HCT116 (cell line): ENCODE data around the gene C4orf46. TPM values are rescaled to one million over a fixed set of nuclear protein-coding genes. Genes with fewer than 3 reads are reported as not detected.

Experiments used
- ATAC-seq: fragments of 200-7000 bp; cut with Tn5 transposase; 2 replicates; pipeline ENCODE4 v1.9.1; 2020; ENCODE audit warnings: mild to moderate bottlenecking, moderate library complexity
- BruUV-seq: library from RNA; stranded (reverse); fragments of 400-500 nt; replicated peaks from 2 replicates; lab custom pipeline; 2021; lab: Mats Ljungman, UMichigan
- CTCF ChIA-PET: fragments of 300-600 bp; sonication (Branson Sonifier 250); formaldehyde crosslinking; loops from one replicate; lab custom pipeline; 2021; ENCODE audit warnings: antibody characterized with exemption; lab: Charles Lee
- POLR2A ChIA-PET: fragments of 300-600, 350-600 bp; sonication (Branson Sonifier 250); formaldehyde crosslinking; loops from one replicate; lab custom pipeline; 2021; ENCODE audit warnings: antibody characterized with exemption; lab: Charles Lee
- RAD21 ChIA-PET, 2 experiments: fragments of 300-600 bp; sonication (Branson Sonifier 250); formaldehyde crosslinking; loops; one replicate each; lab custom pipeline; 2023; ENCODE audit warnings: low total read pairs in 2 of 2; ENCODE audit not compliant: uncharacterized antibody in 2 of 2, unreplicated experiment in 2 of 2, low non-redundant PET in 1 of 2; lab: Charles Lee
- DNase-seq: peaks from one replicate; pipeline ENCODE4 v3.0.0-alpha.2; 2010; ENCODE audit warnings: low read depth, low spot score
- H2AFZ ChIP-seq: fragments of 200-600 bp; shearing (Covaris generic), sonication (generic); 2 replicates; pipeline ENCODE4 v1.6.1; 2017; ENCODE audit warnings: low read depth, mixed run types, mixed read lengths, antibody characterized with exemption, low read length; ENCODE audit not compliant: poor library complexity, severe bottlenecking
- H3K27ac ChIP-seq: 2 replicates; pipeline ENCODE4 v1.5.1; 2012; ENCODE audit warnings: low read depth, low read length
- H3K27me3 ChIP-seq: fragments of 200-600 bp; sonication (generic); 2 replicates; pipeline ENCODE4 v1.6.1; 2016; ENCODE audit warnings: mixed run types, low read length, mixed read lengths; ENCODE audit not compliant: insufficient read depth
- H3K36me3 ChIP-seq, 2 experiments: fragments of 200-500 bp in 1 of 2; fragments of 200-600 bp in 1 of 2; sonication (Bioruptor generic) in 1 of 2; sonication (generic) in 1 of 2; 2 replicates each; pipeline versions ENCODE4 v1.5.1 to v1.6.1; 2014 to 2016; ENCODE audit warnings: low read length in 2 of 2, inconsistent platforms in 1 of 2, mixed read lengths in 1 of 2, mixed run types in 1 of 2; ENCODE audit not compliant: insufficient read depth in 2 of 2, control insufficient read depth in 1 of 2
- H3K4me1 ChIP-seq, 2 experiments: fragments of 200-600 bp in 1 of 2; sonication (generic) in 1 of 2; 2 replicates each; pipeline versions ENCODE4 v1.5.1 to v1.6.1; 2012 to 2017; ENCODE audit warnings: low read length in 2 of 2, inconsistent platforms in 1 of 2, mild to moderate bottlenecking in 1 of 2, mixed read lengths in 1 of 2, mixed run types in 1 of 2, moderate library complexity in 1 of 2; ENCODE audit not compliant: insufficient read depth in 2 of 2, control insufficient read depth in 1 of 2
- H3K4me2 ChIP-seq: fragments of 200-600 bp; sonication (generic); 2 replicates; pipeline ENCODE4 v1.6.1; 2017; ENCODE audit warnings: mixed run types, low read length, mixed read lengths
- H3K4me3 ChIP-seq, 2 experiments: fragments of 200-600 bp in 1 of 2; sonication (generic) in 1 of 2; replicated peaks in 1 of 2; 2 replicates each; pipeline ENCODE4 v1.5.1; 2011 to 2016; ENCODE audit warnings: low read length in 2 of 2, control low read depth in 1 of 2, low read depth in 1 of 2, mild to moderate bottlenecking in 1 of 2, mixed read lengths in 1 of 2, mixed run types in 1 of 2
- H3K79me2 ChIP-seq: fragments of 200-600 bp; sonication (generic); 2 replicates; pipeline ENCODE4 v1.6.1; 2017; ENCODE audit warnings: mild to moderate bottlenecking, mixed run types, low read length, moderate library complexity, mixed read lengths; ENCODE audit not compliant: insufficient read depth
- H3K9ac ChIP-seq: fragments of 200-600 bp; sonication (generic); 2 replicates; pipeline ENCODE4 v1.6.1; 2016; ENCODE audit warnings: low read length, mixed read lengths
- H3K9me2 ChIP-seq: fragments of 200-600 bp; sonication (generic), shearing (Covaris generic); 2 replicates; pipeline ENCODE4 v1.6.1; 2017; ENCODE audit warnings: mixed run types, mild to moderate bottlenecking, moderate library complexity; ENCODE audit not compliant: insufficient read depth
- H3K9me3 ChIP-seq, 2 experiments: fragments of 200-500 bp in 1 of 2; fragments of 200-600 bp in 1 of 2; sonication (Bioruptor generic) in 1 of 2; sonication (generic) in 1 of 2; 2 replicates each; pipeline ENCODE4 v1.6.1; 2014 to 2017; ENCODE audit warnings: low read length in 2 of 2, mixed read lengths in 2 of 2, inconsistent platforms in 1 of 2, low read depth in 1 of 2, mild to moderate bottlenecking in 1 of 2, mixed run types in 1 of 2, moderate library complexity in 1 of 2; ENCODE audit not compliant: control insufficient read depth in 1 of 2, insufficient read depth in 1 of 2
- H4K20me1 ChIP-seq: fragments of 200-600 bp; sonication (generic), shearing (Covaris generic); 2 replicates; pipeline ENCODE4 v1.6.1; 2017; ENCODE audit warnings: mixed run types, mild to moderate bottlenecking, moderate library complexity; ENCODE audit not compliant: insufficient read depth
- CBX3 ChIP-seq: IDR thresholded peaks from 2 replicates; pipeline ENCODE4 v1.6.1; 2012; ENCODE audit warnings: low read depth
- CEBPB ChIP-seq: IDR thresholded peaks from 2 replicates; pipeline ENCODE4 v1.6.1; 2012; ENCODE audit warnings: low read depth
- EGR1 ChIP-seq: IDR thresholded peaks from 2 replicates; pipeline ENCODE4 v1.6.1; 2012; ENCODE audit warnings: low read depth
- ELF1 ChIP-seq: IDR thresholded peaks from 2 replicates; pipeline ENCODE4 v1.6.1; 2012; ENCODE audit warnings: low read depth, borderline replicate concordance
- EZH2phosphoT487 ChIP-seq: fragments of 200-600 bp; IDR thresholded peaks from 2 replicates; pipeline ENCODE4 v1.6.1; 2018; ENCODE audit warnings: antibody characterized with exemption, borderline replicate concordance
- FOSL1 ChIP-seq: IDR thresholded peaks from 2 replicates; pipeline ENCODE4 v1.6.1; 2012; ENCODE audit warnings: low read depth
- JUND ChIP-seq: IDR thresholded peaks from 2 replicates; pipeline ENCODE4 v1.6.1; 2012
- POLR2A ChIP-seq: IDR thresholded peaks from 2 replicates; pipeline ENCODE4 v1.7.0; 2011; ENCODE audit warnings: borderline replicate concordance; ENCODE audit not compliant: insufficient read depth, insufficient read length; ENCODE audit errors: extremely low read depth
- POLR2AphosphoS5 ChIP-seq: IDR thresholded peaks from 2 replicates; pipeline ENCODE4 v1.6.1; 2011; ENCODE audit warnings: mild to moderate bottlenecking, low read depth, low read length, moderate library complexity
- RAD21 ChIP-seq: IDR thresholded peaks from 2 replicates; pipeline ENCODE4 v1.6.1; 2012; ENCODE audit warnings: low read depth, mild to moderate bottlenecking
- SIN3A ChIP-seq: IDR thresholded peaks from 2 replicates; pipeline ENCODE4 v1.6.1; 2012; ENCODE audit warnings: low read depth
- SP1 ChIP-seq: IDR thresholded peaks from 2 replicates; pipeline ENCODE4 v1.6.1; 2012; ENCODE audit warnings: low read depth
- YY1 ChIP-seq: IDR thresholded peaks from 2 replicates; pipeline ENCODE4 v1.6.1; 2011; ENCODE audit warnings: low read length, low read depth, moderate library complexity, mild to moderate bottlenecking; ENCODE audit not compliant: insufficient replicate concordance; ENCODE audit errors: extremely low read depth
- ZNF274 ChIP-seq: fragments of 200-500 bp; sonication (Bioruptor generic); IDR thresholded peaks from 2 replicates; pipeline ENCODE4 v1.6.1; 2014; ENCODE audit warnings: mild to moderate bottlenecking, low read depth, low read length, inconsistent platforms
- intact Hi-C: fragments of 100-400 bp; cut with micrococcal nuclease; formaldehyde crosslinking; loops from 2 replicates; pipeline ENCODE4 v1.10.0; 2022
- total RNA-seq: library from RNA; stranded (reverse); gene quantifications from one replicate; pipeline ENCODE4 v1.2.1, GENCODE V29; 2021; ENCODE audit not compliant: unreplicated experiment
- TF ChIP-seq, protein P1 (sequence below), 3 experiments: fragments of 200-600 bp in 1 of 3; sonication (generic) in 1 of 3; IDR thresholded peaks in 2 of 3; conservative IDR thresholded peaks in 1 of 3; 2 replicates each; pipeline ENCODE4 v1.5.1; 2012 to 2017; ENCODE audit warnings: low read depth in 2 of 3, low read length in 2 of 3, antibody characterized with exemption in 1 of 3, borderline replicate concordance in 1 of 3, control low read depth in 1 of 3, mild to moderate bottlenecking in 1 of 3, mixed read lengths in 1 of 3, mixed run types in 1 of 3, moderate library complexity in 1 of 3; ENCODE audit not compliant: insufficient read depth in 1 of 3
- TF ChIP-seq, protein P2 (sequence below): IDR thresholded peaks from 2 replicates; pipeline ENCODE4 v1.6.1; 2011; ENCODE audit warnings: mild to moderate bottlenecking, low read length, moderate library complexity; ENCODE audit not compliant: insufficient replicate concordance; ENCODE audit errors: extremely low read depth
- TF ChIP-seq, protein P3 (sequence below): IDR thresholded peaks from 2 replicates; pipeline ENCODE4 v1.6.1; 2012; ENCODE audit warnings: low read depth
- TF ChIP-seq, protein P4 (sequence below): IDR thresholded peaks from 2 replicates; pipeline ENCODE4 v1.6.1; 2012

Gene C4orf46
- total RNA-seq, 1 experiment from 2014 or later = 16.3 TPM

DNA sequence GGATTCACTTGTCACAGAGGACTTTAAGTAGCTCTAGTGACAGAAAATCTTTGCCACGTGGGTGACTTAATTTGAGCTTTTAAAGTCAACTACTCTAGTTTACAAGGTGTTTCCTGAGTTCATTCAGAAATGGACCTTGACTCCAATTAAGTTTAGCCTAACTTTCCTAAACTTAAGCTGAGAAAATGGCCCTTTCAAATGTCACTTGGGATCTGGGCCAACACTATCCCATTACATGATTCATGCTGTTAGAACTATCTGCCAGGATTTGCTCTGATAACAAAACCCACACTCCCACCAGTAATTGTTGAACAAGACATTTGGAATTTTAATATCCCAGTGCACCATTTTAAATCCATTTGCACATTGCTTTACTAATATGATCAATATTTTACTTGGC lies 40.8 kb downstream of the C4orf46 start:
- no peak for TF ChIP-seq YY1
- no peak for TF ChIP-seq ZNF274
- TF ChIP-seq, protein P1, sequence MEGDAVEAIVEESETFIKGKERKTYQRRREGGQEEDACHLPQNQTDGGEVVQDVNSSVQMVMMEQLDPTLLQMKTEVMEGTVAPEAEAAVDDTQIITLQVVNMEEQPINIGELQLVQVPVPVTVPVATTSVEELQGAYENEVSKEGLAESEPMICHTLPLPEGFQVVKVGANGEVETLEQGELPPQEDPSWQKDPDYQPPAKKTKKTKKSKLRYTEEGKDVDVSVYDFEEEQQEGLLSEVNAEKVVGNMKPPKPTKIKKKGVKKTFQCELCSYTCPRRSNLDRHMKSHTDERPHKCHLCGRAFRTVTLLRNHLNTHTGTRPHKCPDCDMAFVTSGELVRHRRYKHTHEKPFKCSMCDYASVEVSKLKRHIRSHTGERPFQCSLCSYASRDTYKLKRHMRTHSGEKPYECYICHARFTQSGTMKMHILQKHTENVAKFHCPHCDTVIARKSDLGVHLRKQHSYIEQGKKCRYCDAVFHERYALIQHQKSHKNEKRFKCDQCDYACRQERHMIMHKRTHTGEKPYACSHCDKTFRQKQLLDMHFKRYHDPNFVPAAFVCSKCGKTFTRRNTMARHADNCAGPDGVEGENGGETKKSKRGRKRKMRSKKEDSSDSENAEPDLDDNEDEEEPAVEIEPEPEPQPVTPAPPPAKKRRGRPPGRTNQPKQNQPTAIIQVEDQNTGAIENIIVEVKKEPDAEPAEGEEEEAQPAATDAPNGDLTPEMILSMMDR (IDR thresholded peaks at IDR 0.05 in 2 of 3, conservative IDR thresholded peaks at IDR 0.05 in 1 of 3; ENCODE audit: borderline replicate concordance in 1 of 3, insufficient read depth in 1 of 3, low read depth in 2 of 3, low read length in 2 of 3) = no peak
- TF ChIP-seq JUND = no peak
- TF ChIP-seq, protein P2, sequence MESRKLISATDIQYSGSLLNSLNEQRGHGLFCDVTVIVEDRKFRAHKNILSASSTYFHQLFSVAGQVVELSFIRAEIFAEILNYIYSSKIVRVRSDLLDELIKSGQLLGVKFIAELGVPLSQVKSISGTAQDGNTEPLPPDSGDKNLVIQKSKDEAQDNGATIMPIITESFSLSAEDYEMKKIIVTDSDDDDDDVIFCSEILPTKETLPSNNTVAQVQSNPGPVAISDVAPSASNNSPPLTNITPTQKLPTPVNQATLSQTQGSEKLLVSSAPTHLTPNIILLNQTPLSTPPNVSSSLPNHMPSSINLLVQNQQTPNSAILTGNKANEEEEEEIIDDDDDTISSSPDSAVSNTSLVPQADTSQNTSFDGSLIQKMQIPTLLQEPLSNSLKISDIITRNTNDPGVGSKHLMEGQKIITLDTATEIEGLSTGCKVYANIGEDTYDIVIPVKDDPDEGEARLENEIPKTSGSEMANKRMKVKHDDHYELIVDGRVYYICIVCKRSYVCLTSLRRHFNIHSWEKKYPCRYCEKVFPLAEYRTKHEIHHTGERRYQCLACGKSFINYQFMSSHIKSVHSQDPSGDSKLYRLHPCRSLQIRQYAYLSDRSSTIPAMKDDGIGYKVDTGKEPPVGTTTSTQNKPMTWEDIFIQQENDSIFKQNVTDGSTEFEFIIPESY = no peak
- TF ChIP-seq RAD21 = no peak
- TF ChIP-seq SP1 = no peak
- TF ChIP-seq ELF1 = no peak
- TF ChIP-seq, protein P3, sequence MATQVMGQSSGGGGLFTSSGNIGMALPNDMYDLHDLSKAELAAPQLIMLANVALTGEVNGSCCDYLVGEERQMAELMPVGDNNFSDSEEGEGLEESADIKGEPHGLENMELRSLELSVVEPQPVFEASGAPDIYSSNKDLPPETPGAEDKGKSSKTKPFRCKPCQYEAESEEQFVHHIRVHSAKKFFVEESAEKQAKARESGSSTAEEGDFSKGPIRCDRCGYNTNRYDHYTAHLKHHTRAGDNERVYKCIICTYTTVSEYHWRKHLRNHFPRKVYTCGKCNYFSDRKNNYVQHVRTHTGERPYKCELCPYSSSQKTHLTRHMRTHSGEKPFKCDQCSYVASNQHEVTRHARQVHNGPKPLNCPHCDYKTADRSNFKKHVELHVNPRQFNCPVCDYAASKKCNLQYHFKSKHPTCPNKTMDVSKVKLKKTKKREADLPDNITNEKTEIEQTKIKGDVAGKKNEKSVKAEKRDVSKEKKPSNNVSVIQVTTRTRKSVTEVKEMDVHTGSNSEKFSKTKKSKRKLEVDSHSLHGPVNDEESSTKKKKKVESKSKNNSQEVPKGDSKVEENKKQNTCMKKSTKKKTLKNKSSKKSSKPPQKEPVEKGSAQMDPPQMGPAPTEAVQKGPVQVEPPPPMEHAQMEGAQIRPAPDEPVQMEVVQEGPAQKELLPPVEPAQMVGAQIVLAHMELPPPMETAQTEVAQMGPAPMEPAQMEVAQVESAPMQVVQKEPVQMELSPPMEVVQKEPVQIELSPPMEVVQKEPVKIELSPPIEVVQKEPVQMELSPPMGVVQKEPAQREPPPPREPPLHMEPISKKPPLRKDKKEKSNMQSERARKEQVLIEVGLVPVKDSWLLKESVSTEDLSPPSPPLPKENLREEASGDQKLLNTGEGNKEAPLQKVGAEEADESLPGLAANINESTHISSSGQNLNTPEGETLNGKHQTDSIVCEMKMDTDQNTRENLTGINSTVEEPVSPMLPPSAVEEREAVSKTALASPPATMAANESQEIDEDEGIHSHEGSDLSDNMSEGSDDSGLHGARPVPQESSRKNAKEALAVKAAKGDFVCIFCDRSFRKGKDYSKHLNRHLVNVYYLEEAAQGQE = no peak
- no peak for TF ChIP-seq POLR2A
- TF ChIP-seq EZH2phosphoT487 = no peak
- no peak for TF ChIP-seq SIN3A
- TF ChIP-seq CBX3 = no peak
- no peak for TF ChIP-seq FOSL1
- no peak for TF ChIP-seq POLR2AphosphoS5
- no peak for TF ChIP-seq EGR1
- TF ChIP-seq, protein P4, sequence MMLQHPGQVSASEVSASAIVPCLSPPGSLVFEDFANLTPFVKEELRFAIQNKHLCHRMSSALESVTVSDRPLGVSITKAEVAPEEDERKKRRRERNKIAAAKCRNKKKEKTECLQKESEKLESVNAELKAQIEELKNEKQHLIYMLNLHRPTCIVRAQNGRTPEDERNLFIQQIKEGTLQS = no peak
- no peak for TF ChIP-seq CEBPB
- no peak overlapping the region for H2AFZ ChIP-seq
- no peaks in the 10 kb centered on the region for H3K9me2 ChIP-seq
- H3K27me3 ChIP-seq = no peaks in the 10 kb centered on the region
- H3K36me3 ChIP-seq = no peaks in the 10 kb centered on the region
- no peaks in the 10 kb centered on the region for H3K79me2 ChIP-seq
- BruUV-seq = no TSS peak
- RAD21 ChIA-PET = no interaction called here
- ATAC-seq (no peak), DNase-seq (no peak)
- 0 out of 4 replicates have a peak, but pooled peaks cover 0 to 4% of the 10 kb centered on the region in 2 experiments for H3K4me1 ChIP-seq
- H3K27ac ChIP-seq = no peak overlapping the region
- CTCF ChIA-PET = no interaction called here
- no peak overlapping the region for H3K4me3 ChIP-seq
- POLR2A ChIA-PET = no interaction called here
- no peak overlapping the region for H3K9ac ChIP-seq
- no peaks in the 10 kb centered on the region for H3K9me3 ChIP-seq
- intact Hi-C loops = no loop called here
- no peak overlapping the region for H3K4me2 ChIP-seq
- H4K20me1 ChIP-seq = no peaks in the 10 kb centered on the region
